ENCODE measurements around the gene DOCK3.

DNA sequence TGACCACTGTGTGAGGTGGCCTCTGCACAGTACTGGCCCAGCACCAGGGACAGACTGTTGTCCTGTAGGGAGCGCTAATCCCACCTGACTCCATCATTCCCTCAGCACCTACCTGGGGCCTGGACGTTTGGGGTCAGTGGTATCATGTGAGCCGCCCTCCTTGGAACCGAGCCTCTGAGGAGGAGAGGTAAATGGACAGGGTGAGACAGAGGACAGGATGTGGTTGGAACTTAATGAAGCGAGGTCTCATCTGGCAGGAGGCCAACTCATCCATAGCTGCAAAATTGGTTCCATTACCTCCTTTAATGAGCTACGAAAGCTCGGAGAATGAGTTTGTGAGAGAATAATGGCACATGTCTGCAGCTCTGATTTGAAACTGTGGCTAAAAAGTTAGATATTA is 43.9 kb upstream of the DOCK3 start:
- no peak for TF ChIP-seq POLR2A (IDR thresholded peaks at IDR 0.05; ENCODE audit: low read depth, low read length)
- TF ChIP-seq POLR2AphosphoS5 (IDR thresholded peaks at IDR 0.05; ENCODE audit: low read depth, low read length) = no peak
